Endothelial cell (in vitro differentiated cells): Measurements from ENCODE around the gene CGB8. TPM values are rescaled to one million over a fixed set of nuclear protein-coding genes. Genes with fewer than 3 reads are reported as not detected.

Experiments
- DNase-seq: peaks from one replicate; pipeline ENCODE4 v3.0.0; 2021; ENCODE audit warnings: low spot score
- H3K27ac Mint-ChIP-seq: one replicate; pipeline ENCODE4 v1.8.0; 2021; ENCODE audit warnings: mixed read lengths, inconsistent platforms; ENCODE audit not compliant: unreplicated experiment
- H3K27me3 Mint-ChIP-seq: one replicate; pipeline ENCODE4 v1.8.0; 2021; ENCODE audit warnings: mild to moderate bottlenecking, moderate library complexity, mixed read lengths, inconsistent platforms; ENCODE audit not compliant: unreplicated experiment
- H3K36me3 Mint-ChIP-seq: one replicate; pipeline ENCODE4 v1.8.0; 2021; ENCODE audit warnings: mild to moderate bottlenecking, low read depth, mixed read lengths, inconsistent platforms; ENCODE audit not compliant: unreplicated experiment
- H3K4me1 Mint-ChIP-seq: one replicate; pipeline ENCODE4 v1.8.0; 2021; ENCODE audit warnings: mild to moderate bottlenecking, mixed read lengths, inconsistent platforms; ENCODE audit not compliant: unreplicated experiment
- H3K4me3 Mint-ChIP-seq: one replicate; pipeline ENCODE4 v1.8.0; 2021; ENCODE audit warnings: mild to moderate bottlenecking, mixed read lengths, inconsistent platforms; ENCODE audit not compliant: unreplicated experiment
- H3K9me3 Mint-ChIP-seq: one replicate; pipeline ENCODE4 v1.8.0; 2021; ENCODE audit warnings: mixed read lengths, inconsistent platforms; ENCODE audit not compliant: unreplicated experiment
- CTCF ChIP-seq: fragments of 200-600 bp; sonication (generic); IDR thresholded peaks from one replicate; pipeline ENCODE4 v1.5.0; 2021; ENCODE audit warnings: antibody characterized with exemption; ENCODE audit not compliant: unreplicated experiment
- total RNA-seq: library from RNA; stranded (reverse); fragmentation: NEBNext Ultra II Directional; extraction: Animal tissue kit (Norgen Biotek cat#: 25700); gene quantifications from one replicate; pipeline ENCODE4 v1.2.1, GENCODE V29; 2021; ENCODE audit not compliant: unreplicated experiment

CGB8 gene
- total RNA-seq, 1 donor from 2014 or later: not detected

- TF ChIP-seq CTCF: no peak
- Mint-ChIP-seq H3K27me3 (peaks cover 12% of the 10 kb centered on the region), H3K36me3 (peaks cover 35% of the 10 kb centered on the region), H3K4me1 (peaks cover 23% of the 10 kb centered on the region), H3K9me3 (no peaks in the 10 kb centered on the region), H3K4me3 (peak overlapping the region; percentile 100), H3K27ac (peak overlapping the region; percentile 89)
- DNase-seq: no peak
Observed at GRCh38 chr19:49086296-49086695, 37.4 kb upstream of the CGB8 start.

- peaks cover 23% of the 10 kb centered on the region for H3K4me1 Mint-ChIP-seq
- DNase-seq: no peak
- H3K36me3 Mint-ChIP-seq: peaks cover 33% of the 10 kb centered on the region
- H3K27ac Mint-ChIP-seq: peak overlapping the region; percentile 89
- no peaks in the 10 kb centered on the region for H3K9me3 Mint-ChIP-seq
- H3K4me3 Mint-ChIP-seq: peak overlapping the region; percentile 100
- H3K27me3 Mint-ChIP-seq: peaks cover 11% of the 10 kb centered on the region
- no peak for TF ChIP-seq CTCF
Observed at GRCh38 chr19:49085868-49086232, 36.9 kb upstream of the CGB8 start.

GRCh38 chr19:49085020-49085867 is 36.3 kb upstream of the CGB8 start, which contains the start of gene SNRNP70:
Gene SNRNP70 (plus strand): TSS chr19:49085451. CDS start chr19:49086415, 964 bp downstream.
- Mint-ChIP-seq H3K27me3 (peaks cover 9% of the 10 kb centered on the region), H3K4me3 (peak within 1 kb of the TSS; percentile 100), H3K36me3 (peaks cover 27% of the 10 kb centered on the region), H3K4me1 (peaks cover 22% of the 10 kb centered on the region), H3K9me3 (no peaks in the 10 kb centered on the region), H3K27ac (peak within 1 kb of the TSS; percentile 95)
- no peak for TF ChIP-seq CTCF
- DNase-seq: peak; percentile 100

GRCh38 chr19:49084206-49085019 is 35.5 kb upstream of the CGB8 start:
- DNase-seq: no peak
- H3K27me3 Mint-ChIP-seq: peaks cover 9% of the 10 kb centered on the region
- peak overlapping the region; percentile 100 for H3K4me3 Mint-ChIP-seq
- peak overlapping the region; percentile 95 for H3K27ac Mint-ChIP-seq
- H3K36me3 Mint-ChIP-seq: peaks cover 24% of the 10 kb centered on the region
- no peaks in the 10 kb centered on the region for H3K9me3 Mint-ChIP-seq
- TF ChIP-seq CTCF: no peak
- peaks cover 20% of the 10 kb centered on the region for H3K4me1 Mint-ChIP-seq
